ENCODE results near the gene NAMPT. TPM values are rescaled to one million over a fixed set of nuclear protein-coding genes. Genes with fewer than 3 reads are reported as not detected.

The NAMPT gene
- total RNA-seq, 1 experiment from 2014 or later, result 79.1 TPM

DNA sequence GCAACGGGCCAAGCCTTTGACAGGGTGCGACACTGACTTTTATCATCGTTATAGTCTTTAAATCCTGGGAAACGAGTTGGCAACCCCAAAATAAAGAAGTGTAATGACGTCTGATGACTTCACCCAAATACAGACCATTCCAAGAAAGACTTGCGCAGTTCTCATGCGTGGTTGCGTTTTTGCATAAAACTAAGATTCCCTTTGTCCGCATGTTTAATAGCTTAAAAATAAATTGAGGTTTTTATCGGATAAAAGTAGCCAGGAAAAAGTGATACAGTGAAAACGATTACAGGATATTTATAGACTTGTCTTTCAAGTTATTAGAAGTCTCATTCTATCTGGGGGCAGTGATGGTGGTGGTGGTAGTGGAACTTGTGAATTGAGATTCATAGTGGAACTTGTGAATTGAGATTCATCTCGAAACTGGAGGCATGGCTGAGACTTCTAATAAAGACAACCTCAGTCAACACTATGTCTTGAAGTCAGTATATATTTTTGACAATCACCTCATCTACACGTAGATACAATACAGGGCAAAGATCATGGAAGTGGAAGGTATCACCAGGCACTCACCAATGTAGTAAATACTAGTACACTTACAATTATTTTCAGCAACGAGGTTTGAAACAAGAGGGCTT, 1.2 kb upstream of the NAMPT start:
- ChIA-PET CTCF (interaction anchor here (1.0 to 2.7 kb wide), 3 partner anchors 109 to 257 kb away, joined by 4 to 24 read pairs (median 8); no protein-coding TSS in a partner anchor), POLR2A (interaction anchor here (1.5 to 2.1 kb wide), 4 partner anchors 89 to 176 kb away, joined by 6 to 21 read pairs (median 16); partner anchors contain the start of gene SYPL1)
- Histone ChIP-seq H3K27me3 (replicated peaks; ENCODE audit: control insufficient read depth, insufficient read depth, low read length) (no peaks in the 10 kb centered on the region), H3K36me3 (ENCODE audit: control insufficient read depth, insufficient read depth, low read length) (no peaks in the 10 kb centered on the region), H3K4me1 (peaks cover 14% of the 10 kb centered on the region; the same call in 1 of the 2 replicates), H3K4me3 (ENCODE audit: low read depth, low read length) (peak overlapping the region; percentile 67), H3K9me3 (no peaks in the 10 kb centered on the region)
- H3K4me3 Mint-ChIP-seq (ENCODE audit: unreplicated experiment), result peak overlapping the region; percentile 93
- H3K9me3 Mint-ChIP-seq (ENCODE audit: unreplicated experiment), result no peaks in the 10 kb centered on the region
- intact Hi-C loops (cut with micrococcal nuclease; ENCODE audit: unreplicated experiment), result loop anchor here (1.0 to 10.0 kb wide), 5 partner anchors 81 to 879 kb away; partner anchors contain the start of genes CCDC71L, HBP1 and SYPL1
- no peak for DNase-seq
- H3K36me3 Mint-ChIP-seq (ENCODE audit: insufficient read depth, unreplicated experiment), result peaks cover 23% of the 10 kb centered on the region
- no peaks in the 10 kb centered on the region for H3K27me3 Mint-ChIP-seq (ENCODE audit: insufficient read depth, unreplicated experiment)
- TSS peak; percentile 94 for BruUV-seq (replicated peaks)
- peaks cover 13% of the 10 kb centered on the region for H3K4me1 Mint-ChIP-seq (ENCODE audit: low read depth, unreplicated experiment)
- TF ChIP-seq, protein P1, sequence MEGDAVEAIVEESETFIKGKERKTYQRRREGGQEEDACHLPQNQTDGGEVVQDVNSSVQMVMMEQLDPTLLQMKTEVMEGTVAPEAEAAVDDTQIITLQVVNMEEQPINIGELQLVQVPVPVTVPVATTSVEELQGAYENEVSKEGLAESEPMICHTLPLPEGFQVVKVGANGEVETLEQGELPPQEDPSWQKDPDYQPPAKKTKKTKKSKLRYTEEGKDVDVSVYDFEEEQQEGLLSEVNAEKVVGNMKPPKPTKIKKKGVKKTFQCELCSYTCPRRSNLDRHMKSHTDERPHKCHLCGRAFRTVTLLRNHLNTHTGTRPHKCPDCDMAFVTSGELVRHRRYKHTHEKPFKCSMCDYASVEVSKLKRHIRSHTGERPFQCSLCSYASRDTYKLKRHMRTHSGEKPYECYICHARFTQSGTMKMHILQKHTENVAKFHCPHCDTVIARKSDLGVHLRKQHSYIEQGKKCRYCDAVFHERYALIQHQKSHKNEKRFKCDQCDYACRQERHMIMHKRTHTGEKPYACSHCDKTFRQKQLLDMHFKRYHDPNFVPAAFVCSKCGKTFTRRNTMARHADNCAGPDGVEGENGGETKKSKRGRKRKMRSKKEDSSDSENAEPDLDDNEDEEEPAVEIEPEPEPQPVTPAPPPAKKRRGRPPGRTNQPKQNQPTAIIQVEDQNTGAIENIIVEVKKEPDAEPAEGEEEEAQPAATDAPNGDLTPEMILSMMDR (IDR thresholded peaks at IDR 0.05; ENCODE audit: insufficient read depth in 1 of 2, low read depth in 1 of 2, low read length in 1 of 2, severe bottlenecking in 1 of 2, unreplicated experiment in 1 of 2), result no peak
- H3K27ac Mint-ChIP-seq (ENCODE audit: unreplicated experiment), result peak overlapping the region; percentile 93

DNA sequence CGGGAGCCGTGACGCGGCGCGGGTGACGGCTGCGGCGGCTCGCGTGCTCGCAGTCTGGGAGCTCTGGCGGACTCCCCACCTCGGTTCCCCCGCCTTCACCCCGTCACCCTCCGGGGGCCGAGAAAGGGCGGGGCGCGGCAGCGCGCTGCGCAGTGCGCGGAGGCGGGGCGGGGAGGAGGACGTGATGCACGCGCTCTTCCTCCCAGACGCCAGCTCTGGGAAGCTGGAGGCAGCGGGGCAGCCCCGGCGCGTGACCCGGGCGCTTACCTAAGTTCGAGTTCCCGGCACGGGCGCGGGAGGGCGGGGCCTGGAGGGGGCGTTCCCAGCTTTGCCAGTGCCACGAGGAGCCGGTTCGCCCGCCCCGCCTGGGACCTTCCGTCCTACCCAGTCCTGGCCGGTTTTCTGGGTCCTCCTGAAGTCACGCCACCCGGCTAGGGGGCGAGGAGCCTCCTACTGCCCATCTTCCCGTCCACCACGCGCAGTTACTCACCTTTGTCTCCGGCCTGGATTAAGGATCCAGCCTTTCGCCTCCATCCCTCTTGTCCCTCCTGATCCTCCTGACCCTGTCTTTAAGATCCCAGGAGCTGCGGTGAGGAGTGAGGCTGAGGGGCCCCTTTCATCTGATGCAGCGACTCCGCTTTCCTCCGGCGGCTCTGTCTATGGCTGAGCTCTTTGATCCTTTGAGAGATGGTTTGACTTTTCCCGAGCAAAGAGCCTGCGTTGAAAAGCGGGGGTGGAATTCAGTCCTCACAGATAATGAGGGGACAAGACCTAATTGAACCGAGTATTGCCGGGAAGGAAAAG, 470 bp upstream of the NAMPT start:
- Histone ChIP-seq H3K27me3 (replicated peaks; ENCODE audit: control insufficient read depth, insufficient read depth, low read length) (no peaks in the 10 kb centered on the region), H3K36me3 (ENCODE audit: control insufficient read depth, insufficient read depth, low read length) (no peaks in the 10 kb centered on the region), H3K9me3 (no peaks in the 10 kb centered on the region), H3K4me1 (peaks cover 7% of the 10 kb centered on the region; the same call in 1 of the 2 replicates), H3K4me3 (ENCODE audit: low read depth, low read length) (peak overlapping the region; percentile 67)
- POLR2A ChIA-PET, result interaction anchor here (0.6 to 2.1 kb wide), 20 partner anchors 13 to 1809 kb away, joined by 3 to 21 read pairs (median 4); partner anchors contain the start of gene SYPL1
- intact Hi-C loops (cut with micrococcal nuclease; ENCODE audit: unreplicated experiment), result loop anchor here (1.0 to 10.0 kb wide), 5 partner anchors 82 to 880 kb away; partner anchors contain the start of genes CCDC71L, HBP1 and SYPL1
- no peaks in the 10 kb centered on the region for H3K9me3 Mint-ChIP-seq (ENCODE audit: unreplicated experiment)
- BruUV-seq (replicated peaks), result no TSS peak
- peaks cover 13% of the 10 kb centered on the region for H3K4me1 Mint-ChIP-seq (ENCODE audit: low read depth, unreplicated experiment)
- CTCF ChIA-PET, result interaction anchor here (1.0 to 2.7 kb wide), 4 partner anchors 9 to 257 kb away, joined by 3 to 24 read pairs (median 6); no protein-coding TSS in a partner anchor
- DNase-seq, result peak; percentile 99
- H3K27me3 Mint-ChIP-seq (ENCODE audit: insufficient read depth, unreplicated experiment), result no peaks in the 10 kb centered on the region
- peak overlapping the region; percentile 93 for H3K4me3 Mint-ChIP-seq (ENCODE audit: unreplicated experiment)
- H3K27ac Mint-ChIP-seq (ENCODE audit: unreplicated experiment), result peak overlapping the region; percentile 93
- TF ChIP-seq, protein P1 (IDR thresholded peaks at IDR 0.05; ENCODE audit: insufficient read depth in 1 of 2, low read depth in 1 of 2, low read length in 1 of 2, severe bottlenecking in 1 of 2, unreplicated experiment in 1 of 2), result no peak
- peaks cover 23% of the 10 kb centered on the region for H3K36me3 Mint-ChIP-seq (ENCODE audit: insufficient read depth, unreplicated experiment)

All from Caco-2 (cell line).